Smooth muscle cell (in vitro differentiated cells): ENCODE results near the gene ATOSA. TPM values are rescaled to one million over a fixed set of nuclear protein-coding genes. Genes with fewer than 3 reads are reported as not detected.

Experiments
- DNase-seq: peaks from one replicate; lab custom pipeline; 2025; ENCODE audit not compliant: unreplicated experiment; lab: John Stamatoyannopoulos, UW
- H2AFZ ChIP-seq: fragments of 200-600 bp; sonication (generic); 2 replicates; pipeline ENCODE4 v1.6.0; 2016; ENCODE audit warnings: antibody characterized with exemption, low read depth, mild to moderate bottlenecking
- H3F3A ChIP-seq: fragments of 200-600 bp; sonication (generic); 2 replicates; pipeline ENCODE4 v1.6.0; 2017; ENCODE audit warnings: antibody characterized with exemption, low read depth
- H3K27ac ChIP-seq: fragments of 200-600 bp; sonication (generic); 2 replicates; pipeline ENCODE4 v1.5.1; 2016; ENCODE audit warnings: low read depth, mild to moderate bottlenecking
- H3K27me3 ChIP-seq: fragments of 200-600 bp; sonication (generic); 2 replicates; pipeline ENCODE4 v1.6.1; 2016; ENCODE audit warnings: low read depth, mild to moderate bottlenecking
- H3K36me3 ChIP-seq: fragments of 200-600 bp; sonication (generic); 2 replicates; pipeline ENCODE4 v1.5.1; 2016; ENCODE audit warnings: low read depth
- H3K4me1 ChIP-seq: fragments of 200-600 bp; sonication (generic); 2 replicates; pipeline ENCODE4 v1.5.1; 2016; ENCODE audit warnings: low read depth
- H3K4me2 ChIP-seq: fragments of 200-600 bp; sonication (generic); 2 replicates; pipeline ENCODE4 v1.6.0; 2016; ENCODE audit warnings: mild to moderate bottlenecking
- H3K4me3 ChIP-seq: fragments of 200-600 bp; sonication (generic); 2 replicates; pipeline ENCODE4 v1.5.1; 2016; ENCODE audit warnings: mild to moderate bottlenecking
- H3K79me2 ChIP-seq: fragments of 200-600 bp; sonication (generic); 2 replicates; pipeline ENCODE4 v1.6.0; 2016; ENCODE audit warnings: low read depth, mild to moderate bottlenecking
- H3K9ac ChIP-seq: fragments of 200-600 bp; sonication (generic); 2 replicates; pipeline ENCODE4 v1.6.0; 2016; ENCODE audit warnings: low read depth
- H3K9me3 ChIP-seq: fragments of 200-600 bp; sonication (generic); replicated peaks from 2 replicates; pipeline ENCODE4 v1.5.1; 2016; ENCODE audit warnings: low read depth
- H4K20me1 ChIP-seq: fragments of 200-600 bp; sonication (generic); 2 replicates; pipeline ENCODE4 v1.6.0; 2016; ENCODE audit warnings: low read depth
- CTCF ChIP-seq: fragments of 200-600 bp; sonication (generic); IDR thresholded peaks from 2 replicates; pipeline ENCODE4 v1.5.1; 2017; ENCODE audit warnings: borderline replicate concordance, mild to moderate bottlenecking, antibody characterized with exemption; ENCODE audit not compliant: insufficient read depth, poor library complexity, severe bottlenecking
- WGBS: methylation state at CpG from one replicate; pipeline ENCODE4 v1.1.7; 2016; ENCODE audit warnings: low lambda C conversion rate; 5-methylcytosine and 5-hydroxymethylcytosine counted together
- polyA plus RNA-seq: library from polyadenylated mRNA; unstranded; fragments of >200 nt; fragmentation: Nextera tagmentation; extraction: Ambion mirVana; gene quantifications from 2 replicates; pipeline ENCODE4 v1.2.1, GENCODE V29; 2016
- total RNA-seq: library from RNA; depleted of rRNA; stranded (reverse); fragments of >200 nt; gene quantifications from 2 replicates; pipeline ENCODE4 v1.2.3, GENCODE V29; 2014

Gene ATOSA
- total and polyA plus RNA-seq, 2 experiments from 2014 or later, result 12.3 to 45.1 TPM

- Histone ChIP-seq H3K9me3 (no peaks in the 10 kb centered on the region), H3K36me3 (no peaks in the 10 kb centered on the region), H3K4me3 (no peak overlapping the region), H4K20me1 (no peaks in the 10 kb centered on the region), H2AFZ (no peak overlapping the region), H3K79me2 (peaks cover 1% of the 10 kb centered on the region), H3K4me2 (no peak overlapping the region), H3F3A (peaks cover 6% of the 10 kb centered on the region), H3K27ac (no peak overlapping the region), H3K9ac (no peak overlapping the region), H3K27me3 (no peaks in the 10 kb centered on the region), H3K4me1 (peaks cover 4% of the 10 kb centered on the region)
- 84% methylated on average over 3 of the region's 3 CpGs for WGBS
- DNase-seq, result no peak
- TF ChIP-seq CTCF, result no peak
These were observed 3.6 kb upstream of the ATOSA start for GRCh38 chr15:52682781-52683180.

GRCh38 chr15:52682200-52682599 lies 3.0 kb upstream of the ATOSA start:
- no peak for DNase-seq
- H3K9me3 ChIP-seq, result no peaks in the 10 kb centered on the region
- no peak overlapping the region for H3K9ac ChIP-seq
- no peak overlapping the region for H3K4me3 ChIP-seq
- H3K79me2 ChIP-seq, result peaks cover 7% of the 10 kb centered on the region
- peaks cover 9% of the 10 kb centered on the region for H3K4me1 ChIP-seq
- H3K27me3 ChIP-seq, result no peaks in the 10 kb centered on the region
- no peak for TF ChIP-seq CTCF
- no peaks in the 10 kb centered on the region for H3K36me3 ChIP-seq
- H2AFZ ChIP-seq, result no peak overlapping the region
- H3K27ac ChIP-seq, result no peak overlapping the region
- H3F3A ChIP-seq, result peaks cover 6% of the 10 kb centered on the region
- no peak overlapping the region for H3K4me2 ChIP-seq
- H4K20me1 ChIP-seq, result no peaks in the 10 kb centered on the region

- 92% methylated on average over 3 of the region's 3 CpGs for WGBS
- Histone ChIP-seq H3K4me1 (peaks cover 12% of the 10 kb centered on the region), H2AFZ (no peak overlapping the region), H3K9me3 (no peaks in the 10 kb centered on the region), H3K9ac (no peak overlapping the region), H3K27me3 (no peaks in the 10 kb centered on the region), H3F3A (peaks cover 6% of the 10 kb centered on the region), H3K27ac (no peak overlapping the region), H3K79me2 (peaks cover 15% of the 10 kb centered on the region), H3K4me3 (no peak overlapping the region), H3K4me2 (no peak overlapping the region), H3K36me3 (no peaks in the 10 kb centered on the region), H4K20me1 (no peaks in the 10 kb centered on the region)
- no peak for DNase-seq
- TF ChIP-seq CTCF, result no peak
These were observed 2.3 kb upstream of the ATOSA start for GRCh38 chr15:52681441-52681840.

- Histone ChIP-seq H3K9ac (no peak overlapping the region), H3K4me1 (peaks cover 12% of the 10 kb centered on the region), H3K79me2 (peaks cover 22% of the 10 kb centered on the region), H4K20me1 (no peaks in the 10 kb centered on the region), H3K27me3 (no peaks in the 10 kb centered on the region), H3K36me3 (no peaks in the 10 kb centered on the region), H3K4me3 (no peak overlapping the region), H3K9me3 (no peaks in the 10 kb centered on the region), H3K27ac (no peak overlapping the region), H3F3A (peaks cover 6% of the 10 kb centered on the region), H2AFZ (no peak overlapping the region), H3K4me2 (no peak overlapping the region)
- TF ChIP-seq CTCF, result no peak
- no peak for DNase-seq
These were observed 1.6 kb upstream of the ATOSA start for GRCh38 chr15:52680761-52681160.
